ENCODE measurements around the gene STX17.
"Not testable (repeated sequence)": the region's sequence is repeated elsewhere in the genome, so short reads cannot be mapped to it uniquely, and the experiment has no call there.

Gene STX17

GRCh38 chr9:99906403-99907207 lies at the start of gene STX17:
Gene STX17, plus strand, starts transcription at chr9:99906654. Its CDS starts 8,586 bp downstream, at chr9:99915240.
- peak; percentile 69 for DNase-seq

- not testable (repeated sequence) for DNase-seq
Observed at GRCh38 chr9:99857576-99857975, 48.9 kb upstream of the STX17 start.

GRCh38 chr9:99858087-99858486 lies 48.4 kb upstream of the STX17 start:
- DNase-seq = no peak

- DNase-seq = no peak
Observed at GRCh38 chr9:99859243-99859980, 47.0 kb upstream of the STX17 start.

GRCh38 chr9:99860266-99860665 lies 46.2 kb upstream of the STX17 start:
- no peak for DNase-seq

- DNase-seq = no peak
Observed at GRCh38 chr9:99863955-99864354, 42.5 kb upstream of the STX17 start.

GRCh38 chr9:99866398-99866797 lies 40.1 kb upstream of the STX17 start:
- no peak for DNase-seq

GRCh38 chr9:99867536-99867935 lies 38.9 kb upstream of the STX17 start:
- DNase-seq = peak; percentile 41

- DNase-seq = peak; percentile 82
Observed at GRCh38 chr9:99867968-99868367, 38.5 kb upstream of the STX17 start.

GRCh38 chr9:99868845-99869244 lies 37.6 kb upstream of the STX17 start:
- DNase-seq = peak; percentile 76

- DNase-seq = no peak
Observed at GRCh38 chr9:99870126-99870525, 36.3 kb upstream of the STX17 start.

GRCh38 chr9:99873531-99873930 lies 32.9 kb upstream of the STX17 start:
- DNase-seq = no peak

GRCh38 chr9:99873943-99874584 lies 32.4 kb upstream of the STX17 start:
- no peak for DNase-seq

GRCh38 chr9:99876190-99876589 lies 30.3 kb upstream of the STX17 start:
- DNase-seq = no peak

GRCh38 chr9:99878651-99879050 lies 27.8 kb upstream of the STX17 start:
- no peak for DNase-seq

GRCh38 chr9:99881769-99882168 lies 24.7 kb upstream of the STX17 start:
- DNase-seq = peak; percentile 33

GRCh38 chr9:99885747-99886146 lies 20.7 kb upstream of the STX17 start:
- DNase-seq = no peak

- DNase-seq = no peak
Observed at GRCh38 chr9:99889120-99889519, 17.3 kb upstream of the STX17 start.

GRCh38 chr9:99894826-99895225 lies 11.6 kb upstream of the STX17 start:
- no peak for DNase-seq

GRCh38 chr9:99895510-99895909 lies 10.9 kb upstream of the STX17 start:
- DNase-seq = no peak

GRCh38 chr9:99896119-99896518 lies 10.3 kb upstream of the STX17 start:
- DNase-seq = no peak

- no peak for DNase-seq
Observed at GRCh38 chr9:99903393-99903792, 3.1 kb upstream of the STX17 start.

GRCh38 chr9:99905833-99906402 lies 536 bp upstream of the STX17 start:
- DNase-seq = no peak

- DNase-seq = no peak
Observed at GRCh38 chr9:99907208-99907532, 716 bp downstream of the STX17 start.

All from activated CD4-positive, alpha-beta T cell treated with anti-CD3 and anti-CD28 coated beads, Interleukin-2, amount 50 U/mL, for 16 hours (primary cell).